Neural progenitor cell (in vitro differentiated cells): ENCODE data around the gene C16orf74. TPM values are rescaled to one million over a fixed set of nuclear protein-coding genes. Genes with fewer than 3 reads are reported as not detected.

Experiments
- DNase-seq: peaks from one replicate; pipeline ENCODE4 v3.0.0-alpha.2; 2016; ENCODE audit warnings: low spot score
- H2AFZ ChIP-seq: fragments of 200-600 bp; sonication (generic); replicated peaks from 2 replicates; pipeline ENCODE4 v1.6.1; 2016; ENCODE audit warnings: antibody characterized with exemption
- H3F3A ChIP-seq: fragments of 200-600 bp; sonication (generic); 2 replicates; pipeline ENCODE4 v1.6.1; 2016; ENCODE audit warnings: antibody characterized with exemption, low read depth
- H3K27ac ChIP-seq: fragments of 200-600 bp; sonication (generic); 2 replicates; pipeline ENCODE4 v1.5.1; 2016; ENCODE audit warnings: mild to moderate bottlenecking
- H3K27me3 ChIP-seq: fragments of 200-600 bp; sonication (generic); 2 replicates; pipeline ENCODE4 v1.6.1; 2016; ENCODE audit warnings: mild to moderate bottlenecking, moderate library complexity
- H3K36me3 ChIP-seq: fragments of 200-600 bp; sonication (generic); 2 replicates; pipeline ENCODE4 v1.5.1; 2016
- H3K4me1 ChIP-seq: fragments of 200-600 bp; sonication (generic); 2 replicates; pipeline ENCODE4 v1.6.1; 2016; ENCODE audit warnings: mixed run types
- H3K4me2 ChIP-seq: fragments of 200-600 bp; sonication (generic); 2 replicates; pipeline ENCODE4 v1.6.1; 2016
- H3K4me3 ChIP-seq: fragments of 200-600 bp; sonication (generic); 2 replicates; pipeline ENCODE4 v1.5.1; 2016
- H3K79me2 ChIP-seq: fragments of 200-600 bp; sonication (generic); 2 replicates; pipeline ENCODE4 v1.6.1; 2016; ENCODE audit warnings: low read depth
- H3K9ac ChIP-seq: fragments of 200-600 bp; sonication (generic); 2 replicates; pipeline ENCODE4 v1.6.1; 2016
- H3K9me3 ChIP-seq: fragments of 200-600 bp; sonication (generic); 2 replicates; pipeline ENCODE4 v1.5.1; 2016; ENCODE audit warnings: low read depth
- H4K20me1 ChIP-seq: fragments of 200-600 bp; sonication (generic); 2 replicates; pipeline ENCODE4 v1.6.1; 2016; ENCODE audit warnings: low read depth
- H3K27ac Mint-ChIP-seq: 3 replicates; pipeline ENCODE4 v1.8.0; 2021; ENCODE audit warnings: mixed read lengths
- H3K27me3 Mint-ChIP-seq: 2 replicates; pipeline ENCODE4 v1.8.0; 2022; ENCODE audit warnings: low read depth, mild to moderate bottlenecking, inconsistent platforms, moderate library complexity, mixed read lengths; ENCODE audit not compliant: insufficient read depth
- H3K36me3 Mint-ChIP-seq: 3 replicates; pipeline ENCODE4 v1.8.0; 2021; ENCODE audit warnings: mixed read lengths
- H3K4me1 Mint-ChIP-seq: 3 replicates; pipeline ENCODE4 v1.8.0; 2021; ENCODE audit warnings: mixed read lengths
- H3K4me3 Mint-ChIP-seq: 3 replicates; pipeline ENCODE4 v1.8.0; 2021; ENCODE audit warnings: mild to moderate bottlenecking, moderate library complexity, mixed read lengths
- H3K9me3 Mint-ChIP-seq: 3 replicates; pipeline ENCODE4 v1.8.0; 2020; ENCODE audit warnings: mixed read lengths
- CTCF ChIP-seq: fragments of 200-600 bp; sonication (generic); IDR thresholded peaks from 2 replicates; pipeline ENCODE4 v1.5.1; 2017; ENCODE audit warnings: antibody characterized with exemption, mild to moderate bottlenecking
- EZH2 ChIP-seq: fragments of 200-600 bp; sonication (generic); IDR thresholded peaks from 2 replicates; pipeline ENCODE4 v1.6.1; 2017; ENCODE audit warnings: antibody characterized with exemption, mild to moderate bottlenecking, moderate library complexity
- EZH2phosphoT487 ChIP-seq: fragments of 200-600 bp; sonication (generic); IDR thresholded peaks from 2 replicates; pipeline ENCODE4 v1.6.1; 2017; ENCODE audit warnings: antibody characterized with exemption
- total RNA-seq: library from RNA; depleted of rRNA; stranded (reverse); fragments of >200 nt; gene quantifications from 2 replicates; pipeline ENCODE4 v1.2.3, GENCODE V29; 2015; ENCODE audit warnings: low replicate concordance

The C16orf74 gene
- total RNA-seq, 1 donor from 2014 or later: not detected

GRCh38 chr16:85704011-85704410, 46.9 kb downstream of the C16orf74 start:
- H3K27ac Mint-ChIP-seq: no peak overlapping the region

GRCh38 chr16:85699628-85700027, 51.3 kb downstream of the C16orf74 start:
- H3K4me1 Mint-ChIP-seq: peaks cover 18% of the 10 kb centered on the region
- Histone ChIP-seq H3K36me3 (no peaks in the 10 kb centered on the region), H3K4me2 (no peak overlapping the region), H3K9me3 (no peaks in the 10 kb centered on the region), H3K4me3 (no peak overlapping the region), H3K79me2 (no peaks in the 10 kb centered on the region), H3F3A (peaks cover 6% of the 10 kb centered on the region), H4K20me1 (no peaks in the 10 kb centered on the region), H2AFZ (no peak overlapping the region), H3K27me3 (no peaks in the 10 kb centered on the region), H3K9ac (no peak overlapping the region), H3K27ac (no peak overlapping the region), H3K4me1 (no peaks in the 10 kb centered on the region)
- no peak for TF ChIP-seq EZH2
- no peak for TF ChIP-seq EZH2phosphoT487
- TF ChIP-seq CTCF: no peak
- peaks cover 9% of the 10 kb centered on the region for H3K27me3 Mint-ChIP-seq
- no peak overlapping the region for H3K4me3 Mint-ChIP-seq
- H3K27ac Mint-ChIP-seq: peak overlapping the region; percentile 79
- no peaks in the 10 kb centered on the region for H3K36me3 Mint-ChIP-seq
- H3K9me3 Mint-ChIP-seq: no peaks in the 10 kb centered on the region
- no peak for DNase-seq

More at GRCh38 chr16:85704011-85704410, 46.9 kb downstream of the C16orf74 start:
- Histone ChIP-seq H3K9me3 (no peaks in the 10 kb centered on the region), H2AFZ (no peak overlapping the region), H3F3A (peaks cover 6% of the 10 kb centered on the region), H3K27me3 (no peaks in the 10 kb centered on the region), H3K9ac (no peak overlapping the region), H4K20me1 (no peaks in the 10 kb centered on the region), H3K79me2 (no peaks in the 10 kb centered on the region), H3K27ac (no peak overlapping the region), H3K36me3 (no peaks in the 10 kb centered on the region), H3K4me2 (no peak overlapping the region), H3K4me1 (no peaks in the 10 kb centered on the region), H3K4me3 (no peak overlapping the region)
- Mint-ChIP-seq H3K27me3 (peaks cover 2% of the 10 kb centered on the region), H3K36me3 (no peaks in the 10 kb centered on the region), H3K9me3 (no peaks in the 10 kb centered on the region), H3K4me3 (no peak overlapping the region), H3K4me1 (peaks cover 11% of the 10 kb centered on the region)
- no peak for DNase-seq
- TF ChIP-seq CTCF (no peak), EZH2phosphoT487 (no peak), EZH2 (no peak)

GRCh38 chr16:85698935-85699558, 51.8 kb downstream of the C16orf74 start:
- Mint-ChIP-seq H3K27me3 (peaks cover 9% of the 10 kb centered on the region), H3K36me3 (no peaks in the 10 kb centered on the region), H3K9me3 (no peaks in the 10 kb centered on the region), H3K4me3 (no peak overlapping the region), H3K27ac (no peak overlapping the region), H3K4me1 (peaks cover 18% of the 10 kb centered on the region)
- peaks cover 6% of the 10 kb centered on the region for H3F3A ChIP-seq
- H3K27me3 ChIP-seq: no peaks in the 10 kb centered on the region
- no peak overlapping the region for H3K4me3 ChIP-seq
- H3K79me2 ChIP-seq: no peaks in the 10 kb centered on the region
- TF ChIP-seq EZH2phosphoT487 (no peak), CTCF (peak; percentile 41), EZH2 (no peak)
- H3K9ac ChIP-seq: no peak overlapping the region
- H3K27ac ChIP-seq: no peak overlapping the region
- no peaks in the 10 kb centered on the region for H3K4me1 ChIP-seq
- H3K36me3 ChIP-seq: no peaks in the 10 kb centered on the region
- H4K20me1 ChIP-seq: no peaks in the 10 kb centered on the region
- DNase-seq: peak; percentile 58
- no peaks in the 10 kb centered on the region for H3K9me3 ChIP-seq
- no peak overlapping the region for H2AFZ ChIP-seq
- no peak overlapping the region for H3K4me2 ChIP-seq
